Activated naive CD8-positive, alpha-beta T cell (primary cell): ENCODE measurements around the gene ZMYND19.
A peak's percentile ranks its signal among the peaks of the same experiment; 100 is the strongest.
"Not testable (repeated sequence)": the region's sequence is repeated elsewhere in the genome, so short reads cannot be mapped to it uniquely, and the experiment has no call there.

Experiments
- H3K27ac Mint-ChIP-seq: one replicate; pipeline ENCODE4 v1.8.0; 2021; ENCODE audit warnings: mixed read lengths
- H3K27me3 Mint-ChIP-seq: one replicate; pipeline ENCODE4 v1.8.0; 2021; ENCODE audit warnings: mixed read lengths
- H3K36me3 Mint-ChIP-seq: one replicate; pipeline ENCODE4 v1.8.0; 2021; ENCODE audit warnings: mixed read lengths
- H3K4me1 Mint-ChIP-seq: one replicate; pipeline ENCODE4 v1.8.0; 2021; ENCODE audit warnings: low read depth, mixed read lengths
- H3K4me3 Mint-ChIP-seq: one replicate; pipeline ENCODE4 v1.8.0; 2021; ENCODE audit warnings: mild to moderate bottlenecking, mixed read lengths
- H3K9me3 Mint-ChIP-seq: one replicate; pipeline ENCODE4 v1.8.0; 2021; ENCODE audit warnings: low read depth, mixed read lengths

ZMYND19 gene

GRCh38 chr9:137543237-137543963, 46.9 kb downstream of the ZMYND19 start:
- H3K9me3 Mint-ChIP-seq, result no peaks in the 10 kb centered on the region
- no peaks in the 10 kb centered on the region for H3K36me3 Mint-ChIP-seq
- H3K27me3 Mint-ChIP-seq, result no peaks in the 10 kb centered on the region
- H3K4me1 Mint-ChIP-seq, result peaks cover 2% of the 10 kb centered on the region
- H3K27ac Mint-ChIP-seq, result no peak overlapping the region
- H3K4me3 Mint-ChIP-seq, result no peak overlapping the region

GRCh38 chr9:137542486-137542885, 47.8 kb downstream of the ZMYND19 start:
- Mint-ChIP-seq H3K4me1 (no peaks in the 10 kb centered on the region), H3K4me3 (no peak overlapping the region), H3K27me3 (no peaks in the 10 kb centered on the region), H3K36me3 (no peaks in the 10 kb centered on the region), H3K27ac (no peak overlapping the region), H3K9me3 (no peaks in the 10 kb centered on the region)

- Mint-ChIP-seq H3K27me3 (no peaks in the 10 kb centered on the region), H3K27ac (no peak overlapping the region), H3K4me1 (peaks cover 12% of the 10 kb centered on the region), H3K9me3 (no peaks in the 10 kb centered on the region), H3K4me3 (no peak overlapping the region), H3K36me3 (no peaks in the 10 kb centered on the region)
Measured at GRCh38 chr9:137540536-137540935, 49.8 kb downstream of the ZMYND19 start.

GRCh38 chr9:137538058-137538457, 52.3 kb downstream of the ZMYND19 start:
- Mint-ChIP-seq H3K9me3 (no peaks in the 10 kb centered on the region), H3K4me1 (peaks cover 21% of the 10 kb centered on the region), H3K36me3 (no peaks in the 10 kb centered on the region), H3K4me3 (no peak overlapping the region), H3K27me3 (no peaks in the 10 kb centered on the region), H3K27ac (peak overlapping the region; percentile 16)

GRCh38 chr9:137536594-137537131, 53.6 kb downstream of the ZMYND19 start:
- H3K4me3 Mint-ChIP-seq, H3K36me3 Mint-ChIP-seq, H3K9me3 Mint-ChIP-seq, H3K27me3 Mint-ChIP-seq: not testable (repeated sequence)
- peak overlapping the region; percentile 81 for H3K27ac Mint-ChIP-seq
- H3K4me1 Mint-ChIP-seq, result peaks cover 21% of the 10 kb centered on the region

- no peaks in the 10 kb centered on the region for H3K36me3 Mint-ChIP-seq
- peak overlapping the region; percentile 85 for H3K27ac Mint-ChIP-seq
- peaks cover 24% of the 10 kb centered on the region for H3K4me1 Mint-ChIP-seq
- no peak overlapping the region for H3K4me3 Mint-ChIP-seq
- H3K9me3 Mint-ChIP-seq, result no peaks in the 10 kb centered on the region
- H3K27me3 Mint-ChIP-seq, result no peaks in the 10 kb centered on the region
Measured at GRCh38 chr9:137535120-137535428, 55.2 kb downstream of the ZMYND19 start.

GRCh38 chr9:137534256-137535119, 55.8 kb downstream of the ZMYND19 start:
- H3K36me3 Mint-ChIP-seq, result no peaks in the 10 kb centered on the region
- no peaks in the 10 kb centered on the region for H3K27me3 Mint-ChIP-seq
- peak overlapping the region; percentile 85 for H3K27ac Mint-ChIP-seq
- no peak overlapping the region for H3K4me3 Mint-ChIP-seq
- no peaks in the 10 kb centered on the region for H3K9me3 Mint-ChIP-seq
- H3K4me1 Mint-ChIP-seq, result peaks cover 24% of the 10 kb centered on the region

- H3K36me3 Mint-ChIP-seq, H3K9me3 Mint-ChIP-seq, H3K4me3 Mint-ChIP-seq, H3K27ac Mint-ChIP-seq, H3K27me3 Mint-ChIP-seq: not testable (repeated sequence)
- peaks cover 26% of the 10 kb centered on the region for H3K4me1 Mint-ChIP-seq
Measured at GRCh38 chr9:137532891-137533468, 57.3 kb downstream of the ZMYND19 start.
